22Rv1 (cell line): Measurements from ENCODE around the gene PKNOX2.

ENCODE experiments used
- H3K27ac ChIP-seq: fragments of 450-650 bp; 2 replicates; pipeline ENCODE4 v1.5.1; 2017
- ZFX ChIP-seq: fragments of 450-650 bp; IDR thresholded peaks from 2 replicates; pipeline ENCODE4 v1.6.1; 2017; ENCODE audit warnings: antibody characterized with exemption, borderline replicate concordance
- TF ChIP-seq, protein P1 (sequence below): fragments of 450-650 bp; IDR thresholded peaks from 2 replicates; pipeline ENCODE4 v1.5.1; 2017; ENCODE audit warnings: mild to moderate bottlenecking

The PKNOX2 gene

GRCh38 chr11:125285844-125286243 lies 121.3 kb downstream of the PKNOX2 start:
- TF ChIP-seq, protein P1, sequence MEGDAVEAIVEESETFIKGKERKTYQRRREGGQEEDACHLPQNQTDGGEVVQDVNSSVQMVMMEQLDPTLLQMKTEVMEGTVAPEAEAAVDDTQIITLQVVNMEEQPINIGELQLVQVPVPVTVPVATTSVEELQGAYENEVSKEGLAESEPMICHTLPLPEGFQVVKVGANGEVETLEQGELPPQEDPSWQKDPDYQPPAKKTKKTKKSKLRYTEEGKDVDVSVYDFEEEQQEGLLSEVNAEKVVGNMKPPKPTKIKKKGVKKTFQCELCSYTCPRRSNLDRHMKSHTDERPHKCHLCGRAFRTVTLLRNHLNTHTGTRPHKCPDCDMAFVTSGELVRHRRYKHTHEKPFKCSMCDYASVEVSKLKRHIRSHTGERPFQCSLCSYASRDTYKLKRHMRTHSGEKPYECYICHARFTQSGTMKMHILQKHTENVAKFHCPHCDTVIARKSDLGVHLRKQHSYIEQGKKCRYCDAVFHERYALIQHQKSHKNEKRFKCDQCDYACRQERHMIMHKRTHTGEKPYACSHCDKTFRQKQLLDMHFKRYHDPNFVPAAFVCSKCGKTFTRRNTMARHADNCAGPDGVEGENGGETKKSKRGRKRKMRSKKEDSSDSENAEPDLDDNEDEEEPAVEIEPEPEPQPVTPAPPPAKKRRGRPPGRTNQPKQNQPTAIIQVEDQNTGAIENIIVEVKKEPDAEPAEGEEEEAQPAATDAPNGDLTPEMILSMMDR: no peak
- TF ChIP-seq ZFX: no peak
- H3K27ac ChIP-seq: no peak overlapping the region

DNA sequence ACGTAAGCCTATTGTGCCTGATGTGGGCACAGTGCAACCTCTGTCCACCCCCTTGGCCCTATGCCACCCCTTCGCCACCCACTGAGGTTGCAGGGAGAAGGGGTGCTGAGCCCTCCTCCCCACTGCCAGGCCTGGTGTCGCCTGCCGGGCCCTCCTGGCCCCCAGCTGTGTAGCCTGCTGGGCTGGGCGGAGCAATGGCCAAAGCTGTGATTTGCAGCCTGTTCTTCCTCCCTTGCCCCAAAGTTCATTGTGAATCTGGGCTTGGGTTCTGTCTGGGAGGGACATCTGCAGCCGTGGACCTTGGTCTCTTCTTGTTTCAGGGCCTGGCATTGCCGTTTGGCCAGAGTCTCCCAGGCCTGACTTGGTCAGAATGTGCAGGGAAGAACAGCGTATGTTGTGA lies 121.9 kb downstream of the PKNOX2 start:
- no peak overlapping the region for H3K27ac ChIP-seq
- TF ChIP-seq, protein P1: no peak
- no peak for TF ChIP-seq ZFX

DNA sequence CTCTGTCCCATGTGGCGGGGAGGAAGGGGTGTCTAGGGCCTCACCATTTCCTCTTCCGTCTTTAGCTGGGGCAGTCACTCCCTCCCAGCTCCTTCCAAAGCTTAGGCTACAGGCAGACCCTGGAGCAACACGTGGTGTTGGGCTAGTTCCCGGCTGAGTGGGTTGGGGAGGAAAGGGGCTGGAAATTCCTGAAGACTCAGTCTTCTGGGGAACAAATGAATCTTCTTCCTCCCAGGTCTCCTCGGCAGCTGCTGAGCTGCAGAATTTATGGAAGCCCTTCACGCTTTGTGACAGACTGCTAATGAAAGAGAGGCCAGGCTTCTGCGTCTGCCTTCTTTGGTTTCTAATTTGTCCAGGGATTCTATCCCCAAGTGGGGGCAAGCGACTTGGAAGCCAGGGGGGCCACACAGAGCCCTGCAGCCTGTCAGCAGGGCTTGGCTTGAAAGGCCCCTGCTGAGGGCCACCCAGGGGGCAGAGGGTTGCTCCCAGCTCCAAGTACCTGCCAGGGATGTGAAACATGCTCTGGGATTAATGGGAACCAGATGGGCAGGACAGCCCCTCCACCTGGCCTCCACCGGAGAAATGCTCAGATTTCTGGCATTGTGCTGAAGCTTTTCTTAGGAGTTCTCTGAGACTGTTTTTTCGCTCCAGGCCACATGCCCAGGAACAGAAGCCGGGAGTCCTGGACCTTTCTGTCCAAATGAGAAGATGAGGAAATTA lies 123.1 kb downstream of the PKNOX2 start:
- no peak overlapping the region for H3K27ac ChIP-seq
- TF ChIP-seq ZFX: no peak
- TF ChIP-seq, protein P1: no peak

DNA sequence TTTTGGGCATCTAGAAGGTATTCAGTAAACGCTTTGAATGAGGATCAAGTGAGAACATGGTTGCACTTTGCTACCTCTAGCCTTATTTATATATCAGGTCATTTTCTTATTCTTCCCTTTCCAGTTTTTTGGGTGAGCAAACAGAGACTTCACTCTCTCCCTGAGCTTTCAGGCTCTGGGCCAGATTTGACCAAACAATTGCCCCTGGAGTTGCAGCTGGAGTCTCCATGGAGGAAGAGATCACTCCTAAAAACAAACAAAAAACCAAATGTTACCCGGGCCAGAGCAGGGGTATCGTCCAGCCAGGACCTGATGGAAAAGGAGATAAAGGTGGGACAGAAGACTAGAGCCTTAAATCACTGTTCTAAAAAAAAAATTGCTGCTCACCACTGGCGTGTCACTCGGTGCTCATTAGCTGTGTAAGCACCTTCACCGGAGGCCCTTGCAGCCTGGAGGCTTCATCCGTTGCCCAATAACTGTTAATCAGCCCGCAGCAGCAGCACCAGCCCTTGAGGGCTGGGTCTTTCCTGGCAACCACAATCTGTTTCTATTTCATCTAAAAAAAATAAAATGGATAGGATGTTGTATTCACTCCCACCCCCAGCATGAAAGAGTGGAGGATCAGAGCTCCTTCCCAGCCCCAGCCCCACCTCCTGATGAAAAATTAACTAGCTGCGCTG lies 125.0 kb downstream of the PKNOX2 start:
- TF ChIP-seq, protein P1: no peak
- TF ChIP-seq ZFX: no peak
- no peak overlapping the region for H3K27ac ChIP-seq

DNA sequence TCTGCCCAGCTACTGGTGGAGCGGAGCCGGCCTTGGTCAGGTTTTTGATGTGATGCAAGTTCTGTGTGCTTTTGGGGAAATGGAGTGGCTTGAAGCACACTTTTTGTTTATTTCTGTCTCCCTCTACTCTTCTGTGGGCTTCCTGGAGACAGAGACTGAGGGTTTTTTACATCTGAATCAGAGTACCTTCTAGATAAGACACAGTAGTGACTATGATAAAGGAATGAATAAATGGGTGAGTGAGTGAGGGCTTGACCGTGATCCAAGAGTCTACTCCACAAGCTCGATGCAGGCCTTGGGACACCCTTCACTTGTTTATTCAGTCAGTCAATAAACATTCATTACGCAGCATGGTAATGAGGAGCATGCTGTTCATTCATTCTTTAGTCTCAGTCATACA lies 125.7 kb downstream of the PKNOX2 start:
- no peak for TF ChIP-seq ZFX
- TF ChIP-seq, protein P1: no peak
- H3K27ac ChIP-seq: no peak overlapping the region

GRCh38 chr11:125292100-125292499 lies 127.5 kb downstream of the PKNOX2 start:
- H3K27ac ChIP-seq: no peak overlapping the region
- TF ChIP-seq ZFX: no peak

- H3K27ac ChIP-seq: no peak overlapping the region
- TF ChIP-seq, protein P1: no peak
These were observed 129.0 kb downstream of the PKNOX2 start for GRCh38 chr11:125293596-125293995.
